Measurements from ENCODE around the gene ERN1.

DNA sequence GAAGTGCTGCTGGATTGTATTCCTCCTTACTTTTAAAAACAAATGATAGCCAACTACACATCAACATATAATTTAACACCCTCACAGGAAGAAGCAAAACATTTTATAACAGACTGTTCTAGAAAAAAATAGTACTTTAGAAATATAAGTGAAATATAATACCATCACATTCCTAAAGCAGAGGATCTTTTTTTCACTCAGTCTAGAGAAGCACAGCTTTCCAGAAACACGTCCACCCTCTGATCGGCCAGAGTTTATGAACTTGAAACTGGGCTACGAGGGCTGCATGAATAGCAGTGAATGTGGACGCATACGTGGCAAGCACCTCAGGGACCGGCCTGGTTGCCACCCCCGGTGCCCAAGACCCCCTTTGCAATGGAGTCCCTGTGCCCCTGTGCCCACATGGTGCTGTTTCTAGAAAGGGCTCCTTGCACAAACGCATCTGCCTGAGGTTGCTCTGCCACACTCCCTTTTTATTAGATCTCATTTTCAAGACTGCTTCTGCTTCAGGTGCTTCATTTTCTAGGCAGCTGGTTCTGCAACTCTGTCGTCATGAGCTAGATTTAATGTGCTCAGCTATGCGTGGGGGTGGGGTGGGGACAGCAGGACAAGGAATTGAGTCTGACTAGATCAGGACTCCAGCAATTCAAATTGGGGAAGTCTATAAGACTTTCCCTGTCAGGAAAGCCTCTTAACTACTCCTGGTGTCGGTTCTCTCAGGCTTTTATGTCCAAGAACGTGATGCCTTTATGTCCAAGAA, 29.1 kb upstream of the ERN1 start:
- TF ChIP-seq CTCF (conservative IDR thresholded peaks at IDR 0.05) (no peak), ZFX (IDR thresholded peaks at IDR 0.05) (no peak)
